ENCODE measurements around the gene KCTD16.

- no peak for TF ChIP-seq CTCF (IDR thresholded peaks at IDR 0.05)
- TF ChIP-seq POLR2AphosphoS5 (IDR thresholded peaks at IDR 0.05; ENCODE audit: low read depth, low read length) = no peak
- no peak for TF ChIP-seq SIN3A (IDR thresholded peaks at IDR 0.05; ENCODE audit: borderline replicate concordance, insufficient read depth, low read depth, low read length)
- no peak for TF ChIP-seq TCF7L2 (IDR thresholded peaks at IDR 0.05; ENCODE audit: low read depth, low read length)
Observed at GRCh38 chr5:144329681-144330080, 159.0 kb downstream of the KCTD16 start.

Data from Panc1 (cell line).